ENCODE results near the gene KBTBD13.

KBTBD13 gene

GRCh38 chr15:65032801-65033537 lies 43.6 kb upstream of the KBTBD13 start:
- TF ChIP-seq CTCF (IDR thresholded peaks at IDR 0.05; ENCODE audit: low read depth, low read length) = peak; percentile 85

GRCh38 chr15:65033659-65034269 lies 42.8 kb upstream of the KBTBD13 start:
- H3K4me3 ChIP-seq (ENCODE audit: low read depth, low read length) = no peak overlapping the region

More at GRCh38 chr15:65032801-65033537, 43.6 kb upstream of the KBTBD13 start:
- H3K4me3 ChIP-seq (ENCODE audit: low read depth, low read length) = no peak overlapping the region

GRCh38 chr15:65034719-65035118 lies 41.8 kb upstream of the KBTBD13 start:
- H3K4me3 ChIP-seq (ENCODE audit: low read depth, low read length) = no peak overlapping the region
- TF ChIP-seq CTCF (IDR thresholded peaks at IDR 0.05; ENCODE audit: low read depth, low read length) = no peak

More at GRCh38 chr15:65033659-65034269, 42.8 kb upstream of the KBTBD13 start:
- TF ChIP-seq CTCF (IDR thresholded peaks at IDR 0.05; ENCODE audit: low read depth, low read length) = peak; percentile 67

GRCh38 chr15:65037309-65037708 lies 39.2 kb upstream of the KBTBD13 start:
- no peak overlapping the region for H3K4me3 ChIP-seq (ENCODE audit: low read depth, low read length)
- TF ChIP-seq CTCF (IDR thresholded peaks at IDR 0.05; ENCODE audit: low read depth, low read length) = no peak

GRCh38 chr15:65038428-65038827 lies 38.1 kb upstream of the KBTBD13 start:
- TF ChIP-seq CTCF (IDR thresholded peaks at IDR 0.05; ENCODE audit: low read depth, low read length) = no peak
- no peak overlapping the region for H3K4me3 ChIP-seq (ENCODE audit: low read depth, low read length)

- no peak for TF ChIP-seq CTCF (IDR thresholded peaks at IDR 0.05; ENCODE audit: low read depth, low read length)
- H3K4me3 ChIP-seq (ENCODE audit: low read depth, low read length) = no peak overlapping the region
Measured at GRCh38 chr15:65038836-65039235, 37.7 kb upstream of the KBTBD13 start.

- H3K4me3 ChIP-seq (ENCODE audit: low read depth, low read length) = no peak overlapping the region
- no peak for TF ChIP-seq CTCF (IDR thresholded peaks at IDR 0.05; ENCODE audit: low read depth, low read length)
Measured at GRCh38 chr15:65040461-65040860, 36.1 kb upstream of the KBTBD13 start.
